ENCODE measurements around the gene BTLA.
"Not testable (repeated sequence)": the region's sequence is repeated elsewhere in the genome, so short reads cannot be mapped to it uniquely, and the experiment has no call there.

Gene BTLA

DNA sequence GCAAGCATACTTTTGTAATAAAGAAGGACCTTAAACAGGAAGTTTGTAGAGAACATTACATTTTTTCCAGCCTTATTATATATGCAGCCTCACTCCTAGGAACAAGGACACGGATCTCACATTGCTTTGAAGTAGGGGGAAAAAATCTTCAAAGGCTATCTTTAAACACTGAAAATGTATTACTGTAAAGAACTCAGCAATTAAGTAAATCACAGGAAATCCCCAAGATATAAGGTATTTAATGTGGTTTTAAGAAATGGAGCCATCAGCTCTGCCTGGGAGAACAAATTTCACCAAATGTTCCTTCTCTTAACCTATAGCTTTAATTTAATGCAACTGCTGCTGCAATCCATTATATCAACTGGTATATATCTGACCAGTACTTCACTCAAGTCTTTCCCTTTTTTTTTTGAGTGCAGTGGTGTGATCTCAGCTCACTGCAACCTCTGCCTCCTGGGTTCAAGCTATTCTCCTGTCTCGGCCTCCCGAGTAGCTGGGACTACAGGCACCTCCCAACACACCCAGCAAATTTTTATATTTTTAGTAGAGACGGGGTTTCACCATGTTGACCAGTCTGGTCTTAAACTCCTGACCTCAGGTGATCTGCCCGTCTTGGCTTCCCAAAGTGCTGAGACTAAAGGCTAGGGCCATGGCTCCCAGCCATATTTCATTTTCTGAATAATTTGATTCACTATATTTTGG lies 2.8 kb downstream of the BTLA start:
- ChIA-PET POLR2A (no interaction called here), CTCF (no interaction called here)
- no peak for TF ChIP-seq FOXA1 (IDR thresholded peaks at IDR 0.05)
- TF ChIP-seq TARDBP (IDR thresholded peaks at IDR 0.05) = no peak
- TF ChIP-seq FOXM1 (IDR thresholded peaks at IDR 0.05; ENCODE audit: borderline replicate concordance) = no peak
- no peak for TF ChIP-seq FOXK2 (IDR thresholded peaks at IDR 0.05)
- no peak for TF ChIP-seq SUZ12 (IDR thresholded peaks at IDR 0.05)
- no peak for TF ChIP-seq ARNT (IDR thresholded peaks at IDR 0.05)
- TF ChIP-seq ELF4 (IDR thresholded peaks at IDR 0.05) = no peak
- no peak for TF ChIP-seq L3MBTL2 (conservative IDR thresholded peaks at IDR 0.05)
- TF ChIP-seq HDGF (IDR thresholded peaks at IDR 0.05; ENCODE audit: borderline replicate concordance) = no peak
- no peak for TF ChIP-seq ZNF384 (IDR thresholded peaks at IDR 0.05)

DNA sequence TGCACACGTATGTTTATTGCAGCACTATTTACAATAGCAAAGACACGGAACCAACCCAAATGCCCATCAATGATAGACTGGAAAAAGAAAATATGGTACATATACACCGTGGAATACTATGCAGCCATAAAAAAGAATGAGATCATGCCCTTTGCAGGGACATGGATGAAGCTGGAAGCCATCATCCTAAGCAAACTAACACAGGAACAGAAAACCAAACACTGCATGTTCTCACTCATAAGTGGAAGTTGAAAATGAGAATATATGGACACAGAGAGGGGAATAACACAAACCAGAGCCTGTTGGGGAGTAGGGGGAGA lies 4.9 kb downstream of the BTLA start:
- CTCF ChIA-PET = interaction anchor here (0.6 kb wide), 1 partner anchor 1408 kb away, joined by 3 read pairs; no protein-coding TSS in a partner anchor
- DNase-seq (ENCODE audit: extremely low spot score); POLR2A ChIA-PET: not testable (repeated sequence)

More for the DNA sequence above, 2.8 kb downstream of the BTLA start:
- DNase-seq (ENCODE audit: extremely low spot score) = no peak

DNA sequence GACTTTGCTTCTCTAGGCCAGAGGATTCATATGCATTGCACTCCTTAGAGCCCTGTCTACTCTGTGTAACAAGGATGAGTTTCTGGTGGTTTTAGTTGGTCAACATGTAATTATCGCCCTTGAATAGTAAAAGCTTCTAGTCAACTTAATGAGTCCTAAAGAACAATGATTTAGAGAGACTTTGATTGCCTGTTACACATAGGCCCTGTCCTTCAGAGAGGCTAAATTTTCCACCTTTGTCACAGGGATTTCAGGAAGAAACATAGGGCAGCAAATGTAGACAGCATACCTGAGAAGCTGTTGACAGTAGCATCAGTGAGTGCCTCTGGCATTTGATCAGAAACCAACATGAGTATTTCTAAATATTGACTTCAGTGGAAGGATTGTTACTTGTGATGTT lies 7.1 kb downstream of the BTLA start:
- TF ChIP-seq NFRKB (IDR thresholded peaks at IDR 0.05) (no peak), BHLHE40 (IDR thresholded peaks at IDR 0.05; ENCODE audit: borderline replicate concordance) (no peak), FOXA1 (IDR thresholded peaks at IDR 0.05) (no peak), HDGF (IDR thresholded peaks at IDR 0.05; ENCODE audit: borderline replicate concordance) (no peak), TARDBP (IDR thresholded peaks at IDR 0.05) (no peak), ELF4 (IDR thresholded peaks at IDR 0.05) (no peak), FOXK2 (IDR thresholded peaks at IDR 0.05) (no peak), FOXM1 (IDR thresholded peaks at IDR 0.05; ENCODE audit: borderline replicate concordance) (no peak)
- ChIA-PET POLR2A (no interaction called here), CTCF (no interaction called here)
- DNase-seq (ENCODE audit: extremely low spot score) = no peak

DNA sequence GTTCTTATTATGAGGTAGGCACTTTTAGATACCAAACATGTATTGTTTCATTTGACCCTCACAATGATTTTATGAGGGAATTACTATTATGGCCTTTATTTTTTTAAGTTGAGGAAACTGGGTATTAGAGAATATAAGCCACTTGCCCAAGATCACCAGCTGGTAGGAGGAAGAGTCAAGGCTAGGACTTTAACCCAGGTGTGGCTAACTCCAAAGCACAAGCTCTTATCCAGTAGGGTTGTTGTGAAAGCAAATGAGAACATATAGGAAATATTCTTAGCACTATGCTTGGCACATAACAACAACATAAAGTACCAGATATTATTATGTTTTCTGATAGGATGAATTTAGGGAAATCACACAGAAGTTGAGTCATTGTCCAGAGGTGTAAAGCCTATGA lies 7.9 kb downstream of the BTLA start:
- no peak for DNase-seq (ENCODE audit: extremely low spot score)
- CTCF ChIA-PET = no interaction called here
- POLR2A ChIA-PET = no interaction called here
- no peak for TF ChIP-seq ELF4 (IDR thresholded peaks at IDR 0.05)
- no peak for TF ChIP-seq NFRKB (IDR thresholded peaks at IDR 0.05)
- no peak for TF ChIP-seq FOXK2 (IDR thresholded peaks at IDR 0.05)
- no peak for TF ChIP-seq FOXM1 (IDR thresholded peaks at IDR 0.05; ENCODE audit: borderline replicate concordance)
- TF ChIP-seq SUZ12 (IDR thresholded peaks at IDR 0.05) = no peak

DNA sequence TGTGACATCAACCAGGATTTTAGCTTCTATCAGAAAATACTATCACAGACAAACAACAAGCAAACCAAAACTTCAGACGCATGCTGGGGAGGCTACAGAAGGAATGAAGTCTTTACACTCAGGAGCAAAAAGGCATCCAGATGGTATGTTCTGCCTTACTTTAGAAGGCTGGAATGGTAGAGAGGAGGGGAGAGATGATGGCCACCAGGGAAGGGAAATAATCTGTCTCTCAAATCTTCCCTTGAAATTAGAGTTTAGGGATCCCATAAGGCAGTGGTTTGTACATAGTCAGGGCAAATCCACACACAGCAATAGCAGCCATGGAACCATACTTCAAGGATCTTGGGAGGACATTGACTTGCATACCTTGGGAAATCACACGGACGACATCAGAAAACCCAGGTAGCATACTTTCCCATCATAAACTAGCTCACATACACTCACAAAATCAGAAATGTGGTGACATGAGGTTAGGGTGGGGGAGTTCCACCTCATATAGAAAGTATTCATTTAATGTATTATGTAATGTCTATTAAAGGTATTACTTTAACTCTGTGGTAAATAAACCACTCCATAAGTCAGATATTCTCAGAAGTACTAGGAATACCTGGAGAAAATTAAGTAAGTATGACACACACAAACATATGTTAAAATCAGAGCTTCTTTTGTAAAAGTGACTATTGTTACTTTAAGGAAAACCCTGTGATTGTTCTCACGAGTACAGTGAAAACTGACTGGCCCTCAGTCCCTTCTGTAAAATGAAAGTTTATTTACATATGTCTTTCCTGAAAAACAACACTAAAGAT lies 9.4 kb downstream of the BTLA start:
- CTCF ChIA-PET = no interaction called here
- POLR2A ChIA-PET = no interaction called here
- TF ChIP-seq FOXM1 (IDR thresholded peaks at IDR 0.05; ENCODE audit: borderline replicate concordance) (no peak), TARDBP (IDR thresholded peaks at IDR 0.05) (no peak), NFRKB (IDR thresholded peaks at IDR 0.05) (no peak)
- DNase-seq (ENCODE audit: extremely low spot score) = no peak

DNA sequence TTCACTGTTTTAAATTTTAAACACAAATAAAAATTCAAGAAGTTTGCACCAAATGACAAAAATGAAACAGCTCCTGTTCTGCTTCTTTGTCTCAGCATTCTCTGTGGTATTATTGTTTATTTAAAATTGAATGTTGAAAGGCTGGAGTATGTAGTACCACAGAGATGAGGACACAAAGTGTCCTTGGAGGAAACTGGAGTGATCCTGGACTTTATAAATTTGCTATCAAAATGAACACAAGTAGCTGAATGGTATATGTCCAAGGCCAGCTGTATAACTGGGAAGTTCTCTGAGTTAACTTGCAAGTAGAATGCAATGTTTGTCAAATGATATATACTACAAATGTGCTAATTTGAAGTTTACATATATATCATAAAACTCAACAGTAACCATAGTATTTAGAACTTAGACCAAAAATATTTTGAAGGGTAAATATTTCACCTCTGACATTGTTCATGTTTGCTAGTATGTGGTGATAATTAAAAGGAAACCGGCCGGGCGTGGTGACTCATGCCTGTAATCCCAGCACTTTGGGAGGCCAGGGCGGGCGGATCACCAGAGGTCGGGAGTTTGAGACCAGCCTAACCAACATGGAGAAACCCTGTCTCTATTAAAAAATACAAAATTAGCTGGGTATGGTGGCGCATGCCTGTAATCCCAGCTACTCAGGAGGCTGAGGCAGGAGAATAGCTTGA lies 12.3 kb downstream of the BTLA start:
- CTCF ChIA-PET = no interaction called here
- POLR2A ChIA-PET = no interaction called here
- TF ChIP-seq L3MBTL2 (conservative IDR thresholded peaks at IDR 0.05) = no peak
- TF ChIP-seq ELF4 (IDR thresholded peaks at IDR 0.05) = no peak
- no peak for TF ChIP-seq LEF1 (IDR thresholded peaks at IDR 0.05; ENCODE audit: borderline replicate concordance)
- no peak for TF ChIP-seq FOXK2 (IDR thresholded peaks at IDR 0.05)
- TF ChIP-seq BHLHE40 (IDR thresholded peaks at IDR 0.05; ENCODE audit: borderline replicate concordance) = no peak
- no peak for DNase-seq (ENCODE audit: extremely low spot score)

DNA sequence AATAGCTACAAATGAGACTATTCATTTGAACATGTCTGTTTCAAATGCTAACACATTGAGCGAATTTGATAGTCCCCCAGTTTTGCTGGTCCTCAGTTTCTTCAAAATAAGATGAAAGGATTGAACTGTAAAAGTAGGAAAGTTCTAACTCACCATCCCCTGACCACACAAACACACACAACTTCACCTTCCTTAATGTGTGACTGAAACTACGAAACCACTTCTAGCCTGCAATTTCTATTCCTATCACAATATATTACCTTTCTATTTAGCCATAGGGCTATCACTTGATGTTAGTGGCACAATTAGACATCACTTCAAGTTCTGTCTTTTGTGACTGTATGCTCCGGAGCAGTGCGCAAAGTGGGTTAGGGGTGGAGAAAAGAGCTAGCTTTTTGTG lies 14.9 kb downstream of the BTLA start:
- no peak for TF ChIP-seq BHLHE40 (IDR thresholded peaks at IDR 0.05; ENCODE audit: borderline replicate concordance)
- TF ChIP-seq, protein P1, sequence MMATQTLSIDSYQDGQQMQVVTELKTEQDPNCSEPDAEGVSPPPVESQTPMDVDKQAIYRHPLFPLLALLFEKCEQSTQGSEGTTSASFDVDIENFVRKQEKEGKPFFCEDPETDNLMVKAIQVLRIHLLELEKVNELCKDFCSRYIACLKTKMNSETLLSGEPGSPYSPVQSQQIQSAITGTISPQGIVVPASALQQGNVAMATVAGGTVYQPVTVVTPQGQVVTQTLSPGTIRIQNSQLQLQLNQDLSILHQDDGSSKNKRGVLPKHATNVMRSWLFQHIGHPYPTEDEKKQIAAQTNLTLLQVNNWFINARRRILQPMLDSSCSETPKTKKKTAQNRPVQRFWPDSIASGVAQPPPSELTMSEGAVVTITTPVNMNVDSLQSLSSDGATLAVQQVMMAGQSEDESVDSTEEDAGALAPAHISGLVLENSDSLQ (IDR thresholded peaks at IDR 0.05) = no peak
- no peak for TF ChIP-seq FOXM1 (IDR thresholded peaks at IDR 0.05; ENCODE audit: borderline replicate concordance)
- TF ChIP-seq ELF4 (IDR thresholded peaks at IDR 0.05) = no peak
- no peak for TF ChIP-seq FOXK2 (IDR thresholded peaks at IDR 0.05)
- TF ChIP-seq FOXA1 (IDR thresholded peaks at IDR 0.05) = no peak
- no peak for TF ChIP-seq L3MBTL2 (conservative IDR thresholded peaks at IDR 0.05)
- TF ChIP-seq LEF1 (IDR thresholded peaks at IDR 0.05; ENCODE audit: borderline replicate concordance) = no peak
- no peak for TF ChIP-seq SUZ12 (IDR thresholded peaks at IDR 0.05)
- no peak for TF ChIP-seq ARNT (IDR thresholded peaks at IDR 0.05)
- no peak for TF ChIP-seq TARDBP (IDR thresholded peaks at IDR 0.05)
- TF ChIP-seq ZNF384 (IDR thresholded peaks at IDR 0.05) = no peak
- TF ChIP-seq NFRKB (IDR thresholded peaks at IDR 0.05) = no peak
- no peak for TF ChIP-seq HDGF (IDR thresholded peaks at IDR 0.05; ENCODE audit: borderline replicate concordance)
- TF ChIP-seq SP1 (IDR thresholded peaks at IDR 0.05) = no peak
- ChIA-PET POLR2A (no interaction called here), CTCF (no interaction called here)
- DNase-seq (ENCODE audit: extremely low spot score) = no peak

DNA sequence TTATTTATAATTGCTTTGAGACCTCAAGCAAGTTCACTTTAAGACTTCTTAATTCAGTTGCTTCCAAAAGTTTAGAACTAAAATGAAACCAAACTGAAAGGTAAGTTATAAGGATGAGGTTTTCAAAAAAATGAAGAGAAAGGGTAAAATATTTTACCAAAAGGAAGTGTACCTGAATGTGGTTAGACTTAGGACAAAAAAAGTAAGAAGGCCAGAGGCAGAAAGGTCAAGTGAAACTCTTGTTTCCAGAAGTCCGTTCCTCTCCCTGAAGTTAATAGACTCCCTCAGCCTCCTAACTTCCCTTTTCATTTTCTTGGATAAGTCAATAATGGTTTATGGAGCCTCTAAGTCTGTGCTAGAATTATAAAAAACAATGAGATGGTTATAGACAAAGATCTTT lies 16.6 kb downstream of the BTLA start:
- DNase-seq (ENCODE audit: extremely low spot score) = no peak
- POLR2A ChIA-PET = no interaction called here
- TF ChIP-seq SP1 (IDR thresholded peaks at IDR 0.05) = no peak
- no peak for TF ChIP-seq LEF1 (IDR thresholded peaks at IDR 0.05; ENCODE audit: borderline replicate concordance)
- TF ChIP-seq L3MBTL2 (conservative IDR thresholded peaks at IDR 0.05) = no peak
- no peak for TF ChIP-seq HDGF (IDR thresholded peaks at IDR 0.05; ENCODE audit: borderline replicate concordance)
- TF ChIP-seq, protein P1 (IDR thresholded peaks at IDR 0.05) = no peak
- TF ChIP-seq CTBP1 (IDR thresholded peaks at IDR 0.05; ENCODE audit: borderline replicate concordance) = no peak
- TF ChIP-seq ZNF384 (IDR thresholded peaks at IDR 0.05) = no peak
- no peak for TF ChIP-seq TARDBP (IDR thresholded peaks at IDR 0.05)
- no peak for TF ChIP-seq NFRKB (IDR thresholded peaks at IDR 0.05)
- TF ChIP-seq FOXK2 (IDR thresholded peaks at IDR 0.05) = no peak
- no peak for TF ChIP-seq ELF4 (IDR thresholded peaks at IDR 0.05)
- TF ChIP-seq BHLHE40 (IDR thresholded peaks at IDR 0.05; ENCODE audit: borderline replicate concordance) = no peak
- TF ChIP-seq SUZ12 (IDR thresholded peaks at IDR 0.05) = no peak
- TF ChIP-seq ARNT (IDR thresholded peaks at IDR 0.05) = no peak
- no peak for TF ChIP-seq FOXM1 (IDR thresholded peaks at IDR 0.05; ENCODE audit: borderline replicate concordance)
- TF ChIP-seq FOXA1 (IDR thresholded peaks at IDR 0.05) = no peak
- CTCF ChIA-PET = no interaction called here

Data from HEK293T (cell line).